ENCODE measurements around the gene RNASEH2C.

Gene RNASEH2C

GRCh38 chr11:65680192-65680743, 40.3 kb downstream of the RNASEH2C start:
- no peak for DNase-seq (ENCODE audit: extremely low read depth, low read depth)
- no peak for TF ChIP-seq CTCF (IDR thresholded peaks at IDR 0.05; ENCODE audit: low read depth, low read length)

GRCh38 chr11:65672982-65673381, 47.6 kb downstream of the RNASEH2C start:
- no peak for DNase-seq (ENCODE audit: extremely low read depth, low read depth)
- no peak for TF ChIP-seq CTCF (IDR thresholded peaks at IDR 0.05; ENCODE audit: low read depth, low read length)

GRCh38 chr11:65672180-65672860, 48.3 kb downstream of the RNASEH2C start:
- no peak for DNase-seq (ENCODE audit: extremely low read depth, low read depth)
- TF ChIP-seq CTCF (IDR thresholded peaks at IDR 0.05; ENCODE audit: low read depth, low read length): no peak

Data from AG09319 (cell line).